ENCODE data around the gene TMEM59L.
A peak's percentile ranks its signal among the peaks of the same experiment; 100 is the strongest.

Gene TMEM59L

DNA sequence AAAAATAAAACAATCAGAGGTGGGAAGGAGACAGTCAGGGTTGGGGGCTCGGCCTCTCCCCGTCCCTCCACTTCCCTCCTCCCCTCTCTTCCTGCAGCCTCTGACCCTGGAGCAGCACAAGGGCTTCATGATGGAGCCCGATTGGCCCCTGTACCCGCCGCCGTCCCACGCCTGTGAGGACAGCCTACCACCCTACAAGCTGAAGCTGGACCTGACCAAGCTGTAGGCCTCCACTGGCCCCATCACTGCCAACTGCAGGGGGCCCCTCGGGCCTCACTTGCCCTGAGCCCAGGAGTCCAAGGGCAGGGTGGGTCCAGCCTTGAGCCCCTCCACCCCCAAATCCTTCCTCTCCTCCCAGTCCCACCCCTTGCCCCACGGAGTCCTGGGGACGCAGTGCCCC, 7.6 kb downstream of the TMEM59L start:
- no peak overlapping the region for H3K4me3 ChIP-seq (ENCODE audit: low read depth in 1 of 5, low read length in 5 of 5)
- H3K36me3 ChIP-seq (ENCODE audit: control insufficient read depth in 5 of 5, insufficient read depth in 5 of 5, low read length in 5 of 5), result no peaks in the 10 kb centered on the region
- H3K4me1 ChIP-seq (ENCODE audit: control insufficient read depth in 5 of 5, insufficient read depth in 5 of 5, low read length in 5 of 5), result no peaks in the 10 kb centered on the region
- peaks cover 0 to 24% (median 15%) of the 10 kb centered on the region in 5 donors for H3K27me3 ChIP-seq (ENCODE audit: control insufficient read depth in 5 of 5, insufficient read depth in 4 of 5, low read length in 5 of 5)
- no peaks in the 10 kb centered on the region for H3K9me3 ChIP-seq (ENCODE audit: control insufficient read depth in 5 of 5, low read length in 5 of 5)
- no peak overlapping the region for H3K27ac ChIP-seq (ENCODE audit: low read depth, low read length)
- no peak overlapping the region for H3K9ac ChIP-seq (ENCODE audit: low read length in 5 of 5)

DNA sequence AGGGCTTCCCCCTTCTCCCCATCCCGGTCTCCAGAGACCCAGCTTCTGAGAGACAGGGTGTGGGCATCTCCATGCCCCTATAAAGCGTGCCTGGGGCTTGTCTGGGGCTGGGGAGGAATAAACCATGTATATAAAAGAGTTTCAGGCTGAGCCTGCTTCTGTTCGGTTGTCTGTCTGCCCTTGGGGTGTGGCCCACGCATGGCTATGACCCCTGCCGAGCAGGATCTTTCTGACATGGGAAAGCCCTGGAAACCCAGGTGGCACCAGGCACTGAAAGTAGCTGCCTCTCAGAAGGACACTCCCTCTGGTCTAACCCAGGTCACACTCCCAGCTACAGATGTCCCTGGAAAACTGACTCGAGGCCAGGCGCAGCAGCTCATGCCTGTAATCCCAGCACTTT, 8.2 kb downstream of the TMEM59L start:
- Histone ChIP-seq H3K4me3 (ENCODE audit: low read depth in 1 of 5, low read length in 5 of 5) (no peak overlapping the region), H3K9ac (ENCODE audit: low read length in 5 of 5) (no peak overlapping the region), H3K9me3 (ENCODE audit: control insufficient read depth in 5 of 5, low read length in 5 of 5) (no peaks in the 10 kb centered on the region), H3K4me1 (ENCODE audit: control insufficient read depth in 5 of 5, insufficient read depth in 5 of 5, low read length in 5 of 5) (no peaks in the 10 kb centered on the region), H3K27me3 (ENCODE audit: control insufficient read depth in 5 of 5, insufficient read depth in 4 of 5, low read length in 5 of 5) (peaks cover 0 to 22% (median 13%) of the 10 kb centered on the region in 5 donors), H3K36me3 (ENCODE audit: control insufficient read depth in 5 of 5, insufficient read depth in 5 of 5, low read length in 5 of 5) (no peaks in the 10 kb centered on the region), H3K27ac (ENCODE audit: low read depth, low read length) (no peak overlapping the region)

DNA sequence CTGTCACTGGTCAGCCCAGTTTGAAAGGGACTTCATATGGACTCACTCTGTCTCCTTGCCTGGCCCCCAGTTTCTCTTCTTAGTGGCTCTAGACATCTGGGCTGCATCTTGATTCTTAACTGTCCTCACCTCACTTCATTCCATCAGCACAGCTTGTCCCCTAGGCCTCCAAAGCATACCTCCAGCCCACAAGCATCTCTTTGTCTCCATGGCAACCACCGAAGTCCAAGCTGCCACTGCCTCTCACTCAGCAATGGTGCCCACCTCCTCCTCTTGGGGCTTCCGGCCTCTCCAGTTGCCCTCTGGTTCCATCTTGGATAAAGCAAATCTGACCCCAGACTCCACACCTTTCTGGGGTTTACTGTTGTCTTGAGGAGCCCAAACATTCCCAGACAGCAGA, 14.2 kb downstream of the TMEM59L start:
- H3K9me3 ChIP-seq (ENCODE audit: control insufficient read depth in 5 of 5, low read length in 5 of 5), result no peaks in the 10 kb centered on the region
- H3K4me3 ChIP-seq (ENCODE audit: low read depth in 1 of 5, low read length in 5 of 5), result no peak overlapping the region
- no peak overlapping the region for H3K9ac ChIP-seq (ENCODE audit: low read length in 5 of 5)
- H3K27ac ChIP-seq (ENCODE audit: low read depth, low read length), result no peak overlapping the region
- H3K4me1 ChIP-seq (ENCODE audit: control insufficient read depth in 5 of 5, insufficient read depth in 5 of 5, low read length in 5 of 5), result peaks cover 0 to 8% (median 2%) of the 10 kb centered on the region in 5 donors
- no peaks in the 10 kb centered on the region for H3K36me3 ChIP-seq (ENCODE audit: control insufficient read depth in 5 of 5, insufficient read depth in 5 of 5, low read length in 5 of 5)
- peaks cover 0 to 4% (median 0%) of the 10 kb centered on the region in 5 donors for H3K27me3 ChIP-seq (ENCODE audit: control insufficient read depth in 5 of 5, insufficient read depth in 4 of 5, low read length in 5 of 5)

DNA sequence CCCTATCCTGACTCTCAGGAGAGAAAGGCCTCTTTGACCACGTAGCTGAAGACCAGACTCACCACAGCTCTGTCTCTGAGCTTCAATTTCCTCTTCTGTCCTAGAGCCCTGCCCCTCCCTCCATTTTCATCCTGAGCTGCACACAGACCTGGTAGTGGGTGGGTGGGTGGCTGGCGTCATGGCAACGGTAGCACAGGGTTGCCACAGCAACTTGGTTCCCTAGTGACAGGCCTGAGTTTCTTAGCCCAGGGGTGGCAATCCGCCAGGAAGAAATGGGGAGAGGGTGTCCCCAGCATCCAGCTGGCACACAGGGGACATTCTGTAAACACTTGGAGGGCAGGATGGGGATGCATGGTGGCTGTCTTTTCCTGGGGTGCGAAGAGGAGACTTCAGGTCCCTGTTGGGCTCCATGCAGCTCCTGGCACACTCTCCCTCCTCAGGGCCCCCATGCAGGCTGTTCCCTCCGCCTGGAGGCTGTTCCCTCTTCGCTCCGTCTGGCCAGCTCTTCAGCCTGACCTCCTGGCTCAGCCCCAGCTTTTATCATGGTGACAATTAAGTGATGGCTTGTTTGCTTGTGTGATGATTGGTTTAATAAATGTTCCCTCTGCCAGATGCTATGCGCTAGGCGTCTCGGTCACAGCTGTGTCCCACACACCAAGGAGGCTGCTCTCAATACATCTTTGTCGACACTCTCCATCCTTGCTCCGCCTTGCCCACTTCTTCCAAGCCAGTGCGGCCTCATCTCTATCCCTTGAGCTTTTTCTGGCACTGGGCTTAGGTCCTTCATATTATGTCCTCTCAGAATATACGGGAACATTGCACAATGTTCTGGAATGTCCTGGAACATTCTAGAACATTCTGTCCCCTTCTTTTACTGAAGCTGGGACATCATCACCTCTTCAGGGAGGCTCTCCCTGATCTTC, 16.8 kb downstream of the TMEM59L start:
- Histone ChIP-seq H3K9ac (ENCODE audit: low read length in 5 of 5) (no peak overlapping the region), H3K4me1 (ENCODE audit: control insufficient read depth in 5 of 5, insufficient read depth in 5 of 5, low read length in 5 of 5) (peaks cover 0 to 8% (median 2%) of the 10 kb centered on the region in 5 donors), H3K36me3 (ENCODE audit: control insufficient read depth in 5 of 5, insufficient read depth in 5 of 5, low read length in 5 of 5) (no peaks in the 10 kb centered on the region), H3K27me3 (ENCODE audit: control insufficient read depth in 5 of 5, insufficient read depth in 4 of 5, low read length in 5 of 5) (no peaks in the 10 kb centered on the region), H3K9me3 (ENCODE audit: control insufficient read depth in 5 of 5, low read length in 5 of 5) (no peaks in the 10 kb centered on the region), H3K27ac (ENCODE audit: low read depth, low read length) (no peak overlapping the region), H3K4me3 (ENCODE audit: low read depth in 1 of 5, low read length in 5 of 5) (no peak overlapping the region)

DNA sequence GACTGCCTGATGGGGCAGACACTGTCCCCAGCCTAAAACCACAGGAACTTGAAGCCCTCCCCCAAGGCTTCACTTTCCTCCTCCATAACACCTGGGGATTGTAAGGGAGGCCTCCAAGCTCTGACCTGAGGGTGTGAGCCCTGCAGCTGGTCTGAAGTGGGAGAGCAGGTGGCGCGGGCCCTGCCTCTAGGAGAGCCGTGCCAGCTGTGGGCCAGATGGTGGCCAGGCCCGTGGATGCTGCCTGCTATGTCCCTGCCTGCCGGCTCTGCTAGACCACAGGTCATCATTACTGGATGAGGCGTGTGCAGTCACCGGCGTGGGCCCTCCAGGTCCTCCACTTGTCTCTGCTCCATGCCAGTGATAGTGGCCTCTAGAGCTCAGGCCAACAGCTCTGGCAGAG, 20.7 kb downstream of the TMEM59L start:
- no peak overlapping the region for H3K4me3 ChIP-seq (ENCODE audit: low read depth in 1 of 5, low read length in 5 of 5)
- no peaks in the 10 kb centered on the region for H3K9me3 ChIP-seq (ENCODE audit: control insufficient read depth in 5 of 5, low read length in 5 of 5)
- no peaks in the 10 kb centered on the region for H3K36me3 ChIP-seq (ENCODE audit: control insufficient read depth in 5 of 5, insufficient read depth in 5 of 5, low read length in 5 of 5)
- H3K27ac ChIP-seq (ENCODE audit: low read depth, low read length), result no peak overlapping the region
- H3K9ac ChIP-seq (ENCODE audit: low read length in 5 of 5), result no peak overlapping the region
- H3K4me1 ChIP-seq (ENCODE audit: control insufficient read depth in 5 of 5, insufficient read depth in 5 of 5, low read length in 5 of 5), result peaks cover 2 to 28% (median 17%) of the 10 kb centered on the region in 5 donors
- H3K27me3 ChIP-seq (ENCODE audit: control insufficient read depth in 5 of 5, insufficient read depth in 4 of 5, low read length in 5 of 5), result no peaks in the 10 kb centered on the region

DNA sequence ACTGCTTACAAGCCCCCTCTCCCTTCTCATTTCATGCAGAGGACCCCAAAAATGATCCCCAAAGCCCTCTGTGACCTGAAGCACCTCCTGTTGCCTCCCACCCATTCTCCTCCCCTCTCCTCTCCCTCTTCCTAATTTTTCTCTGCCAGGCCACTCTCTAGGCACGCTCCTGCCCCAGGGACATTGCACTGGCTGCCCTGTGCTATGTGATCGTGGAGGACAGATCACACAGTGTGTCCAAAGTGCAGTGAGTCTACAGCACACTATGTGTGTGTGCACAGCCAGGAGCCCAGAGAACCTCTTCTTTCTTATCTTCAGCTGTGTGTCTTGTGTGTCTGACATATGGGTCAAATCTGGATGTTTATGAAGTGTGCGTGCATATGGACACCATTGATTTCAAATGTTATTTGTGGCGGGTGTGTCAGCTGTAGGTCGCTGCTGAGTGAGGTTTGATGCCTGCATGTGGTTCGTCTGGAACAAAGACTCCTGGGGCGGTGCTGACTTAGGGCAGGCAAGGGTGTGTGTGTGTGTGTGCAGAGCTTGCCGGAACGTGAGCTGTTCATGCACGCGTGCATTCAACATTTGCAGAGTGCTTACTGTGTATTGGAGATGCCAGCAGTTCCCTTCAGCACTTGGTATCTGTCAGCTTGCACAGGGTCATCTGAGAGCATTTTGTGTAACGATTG, 22.1 kb downstream of the TMEM59L start:
- H3K27me3 ChIP-seq (ENCODE audit: control insufficient read depth in 5 of 5, insufficient read depth in 4 of 5, low read length in 5 of 5), result no peaks in the 10 kb centered on the region
- H3K9ac ChIP-seq (ENCODE audit: low read length in 5 of 5), result no peak overlapping the region
- H3K9me3 ChIP-seq (ENCODE audit: control insufficient read depth in 5 of 5, low read length in 5 of 5), result no peaks in the 10 kb centered on the region
- no peaks in the 10 kb centered on the region for H3K36me3 ChIP-seq (ENCODE audit: control insufficient read depth in 5 of 5, insufficient read depth in 5 of 5, low read length in 5 of 5)
- H3K4me3 ChIP-seq (ENCODE audit: low read depth in 1 of 5, low read length in 5 of 5), result no peak overlapping the region
- H3K4me1 ChIP-seq (ENCODE audit: control insufficient read depth in 5 of 5, insufficient read depth in 5 of 5, low read length in 5 of 5), result peaks cover under 1 to 28% (median 19%) of the 10 kb centered on the region in 5 donors
- no peak overlapping the region for H3K27ac ChIP-seq (ENCODE audit: low read depth, low read length)

DNA sequence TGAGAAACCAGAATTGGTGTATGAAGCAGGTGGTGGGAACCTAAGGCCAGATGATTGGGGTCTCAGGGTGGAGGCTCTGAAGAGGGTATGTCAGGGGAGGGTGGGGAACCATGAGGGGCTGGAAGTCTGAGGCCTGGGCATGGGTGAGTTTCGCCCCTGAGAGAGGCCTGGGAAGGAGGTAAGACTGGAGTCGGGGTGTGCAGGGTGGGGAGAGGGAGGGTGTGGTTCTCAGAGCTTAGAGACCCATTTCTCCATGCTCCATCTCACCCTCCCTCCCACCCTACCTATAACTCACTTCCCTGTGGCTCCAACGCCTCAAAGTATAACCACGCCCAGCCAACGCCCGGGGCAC, 23.1 kb downstream of the TMEM59L start:
- Histone ChIP-seq H3K36me3 (ENCODE audit: control insufficient read depth in 5 of 5, insufficient read depth in 5 of 5, low read length in 5 of 5) (peaks cover 0 to 2% (median 0%) of the 10 kb centered on the region in 5 donors), H3K9me3 (ENCODE audit: control insufficient read depth in 5 of 5, low read length in 5 of 5) (no peaks in the 10 kb centered on the region), H3K4me1 (ENCODE audit: control insufficient read depth in 5 of 5, insufficient read depth in 5 of 5, low read length in 5 of 5) (peaks cover 0 to 24% (median 19%) of the 10 kb centered on the region in 5 donors), H3K27me3 (ENCODE audit: control insufficient read depth in 5 of 5, insufficient read depth in 4 of 5, low read length in 5 of 5) (no peaks in the 10 kb centered on the region), H3K9ac (ENCODE audit: low read length in 5 of 5) (no peak overlapping the region), H3K4me3 (ENCODE audit: low read depth in 1 of 5, low read length in 5 of 5) (no peak overlapping the region), H3K27ac (ENCODE audit: low read depth, low read length) (no peak overlapping the region)

DNA sequence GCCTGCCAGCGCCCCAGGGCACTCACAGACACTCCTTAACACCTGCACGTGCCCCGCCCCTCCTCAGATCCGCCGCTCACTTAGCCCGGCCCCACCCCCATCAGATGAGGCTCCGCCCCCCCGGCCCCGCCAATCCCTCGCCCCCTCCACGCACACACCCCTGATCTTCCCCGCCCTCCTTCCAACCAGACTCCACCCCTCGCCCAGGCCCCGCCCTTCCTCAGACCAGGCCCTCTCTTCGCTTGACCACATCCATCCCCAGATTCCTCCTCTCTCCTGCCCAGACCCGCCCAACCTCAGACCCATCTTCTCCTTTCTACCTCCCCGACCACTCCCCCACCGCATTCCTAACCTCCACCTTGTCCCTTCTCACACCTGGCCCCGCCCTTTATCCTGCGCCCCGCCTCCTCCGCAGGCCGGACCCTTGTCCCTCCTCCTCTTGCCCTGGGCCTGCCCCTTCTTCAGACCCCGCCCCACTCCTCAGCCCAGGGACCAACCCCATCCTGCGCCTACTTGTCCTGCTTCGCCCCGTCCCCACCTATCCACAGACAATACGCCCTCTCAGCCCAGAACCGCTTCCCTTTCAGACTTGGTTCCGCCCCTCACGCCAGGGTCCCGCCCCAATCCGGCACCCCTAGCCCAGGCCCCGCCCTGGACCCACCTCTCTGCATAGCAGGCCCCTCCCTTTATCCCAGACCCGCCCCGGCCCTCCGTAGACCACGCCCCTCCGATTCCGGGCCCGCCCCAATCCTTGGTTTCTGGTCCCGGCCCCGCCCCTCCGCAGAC, 23.7 kb downstream of the TMEM59L start:
- Histone ChIP-seq H3K9ac (ENCODE audit: low read length in 5 of 5) (peak overlapping the region in 2 of 5 donors; percentile 24 to 64), H3K27ac (ENCODE audit: low read depth, low read length) (no peak overlapping the region), H3K36me3 (ENCODE audit: control insufficient read depth in 5 of 5, insufficient read depth in 5 of 5, low read length in 5 of 5) (peaks cover 0 to 4% (median 0%) of the 10 kb centered on the region in 5 donors), H3K27me3 (ENCODE audit: control insufficient read depth in 5 of 5, insufficient read depth in 4 of 5, low read length in 5 of 5) (no peaks in the 10 kb centered on the region), H3K4me3 (ENCODE audit: low read depth in 1 of 5, low read length in 5 of 5) (peak overlapping the region; percentile 62 to 83 (median 69)), H3K4me1 (ENCODE audit: control insufficient read depth in 5 of 5, insufficient read depth in 5 of 5, low read length in 5 of 5) (peaks cover 0 to 24% (median 19%) of the 10 kb centered on the region in 5 donors), H3K9me3 (ENCODE audit: control insufficient read depth in 5 of 5, low read length in 5 of 5) (no peaks in the 10 kb centered on the region)

DNA sequence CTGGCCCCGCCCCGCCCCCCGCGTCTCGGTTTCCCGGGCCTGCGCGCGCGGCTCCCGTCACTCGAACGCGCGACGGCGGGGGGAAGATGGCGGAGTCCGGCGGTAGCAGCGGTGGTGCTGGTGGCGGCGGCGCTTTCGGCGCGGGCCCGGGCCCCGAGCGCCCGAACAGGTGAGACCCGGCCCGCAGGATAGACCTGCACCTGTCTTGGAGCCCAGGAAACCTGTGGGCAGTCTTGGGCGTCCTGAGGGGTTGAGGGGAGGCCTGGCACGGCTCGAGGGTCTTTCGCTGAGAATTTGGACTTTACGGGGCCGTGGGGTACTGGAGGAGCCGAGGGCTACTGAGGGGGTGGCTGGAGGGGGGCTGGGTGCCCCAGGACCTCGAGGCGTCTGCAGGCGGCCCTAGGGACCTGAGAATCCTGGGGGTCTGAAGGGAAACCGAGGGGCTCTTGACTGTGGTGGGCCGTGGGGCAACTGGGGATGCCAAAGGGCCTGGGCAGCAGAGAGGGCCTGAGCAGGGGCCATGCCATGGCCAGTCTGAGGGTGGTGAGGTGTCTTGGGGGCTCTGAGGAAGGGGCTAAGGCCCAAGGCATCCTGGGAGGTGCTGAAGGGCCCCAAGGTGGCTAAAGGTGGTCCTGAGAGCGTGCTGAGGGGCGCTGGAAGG, 24.4 kb downstream of the TMEM59L start, which contains the start of gene KLHL26:
Gene KLHL26, plus strand, starts transcription at position 60 of the 661 bp plus-strand sequence. Its CDS starts 27 bp downstream, at position 87.
- Histone ChIP-seq H3K36me3 (ENCODE audit: control insufficient read depth in 5 of 5, insufficient read depth in 5 of 5, low read length in 5 of 5) (peaks cover 0 to 4% (median 0%) of the 10 kb centered on the region in 5 donors), H3K4me1 (ENCODE audit: control insufficient read depth in 5 of 5, insufficient read depth in 5 of 5, low read length in 5 of 5) (peaks cover 0 to 24% (median 19%) of the 10 kb centered on the region in 5 donors), H3K27me3 (ENCODE audit: control insufficient read depth in 5 of 5, insufficient read depth in 4 of 5, low read length in 5 of 5) (no peaks in the 10 kb centered on the region), H3K9ac (ENCODE audit: low read length in 5 of 5) (peak within 1 kb of the TSS in 4 of 5 donors; percentile 71 to 95 (median 83)), H3K4me3 (ENCODE audit: low read depth in 1 of 5, low read length in 5 of 5) (peak within 1 kb of the TSS; percentile 66 to 92 (median 79)), H3K9me3 (ENCODE audit: control insufficient read depth in 5 of 5, low read length in 5 of 5) (no peaks in the 10 kb centered on the region), H3K27ac (ENCODE audit: low read depth, low read length) (peak within 1 kb of the TSS; percentile 60)
